22Rv1 (cell line): ENCODE data around the gene ESYT1.
A peak's percentile ranks its signal among the peaks of the same experiment; 100 is the strongest.

Experiments
- H3K27ac ChIP-seq: fragments of 450-650 bp; 2 replicates; pipeline ENCODE4 v1.5.1; 2017
- CTCF ChIP-seq: fragments of 450-650 bp; IDR thresholded peaks from 2 replicates; pipeline ENCODE4 v1.5.1; 2017; ENCODE audit warnings: mild to moderate bottlenecking
- ZFX ChIP-seq: fragments of 450-650 bp; IDR thresholded peaks from 2 replicates; pipeline ENCODE4 v1.6.1; 2017; ENCODE audit warnings: antibody characterized with exemption, borderline replicate concordance

Gene ESYT1

GRCh38 chr12:56116267-56117081 is 11.6 kb upstream of the ESYT1 start, which contains the start of gene RPL41:
RPL41 (plus strand) TSS chr12:56116633.
- TF ChIP-seq CTCF (no peak), ZFX (no peak)
- peak within 1 kb of the TSS; percentile 99 for H3K27ac ChIP-seq

- peak overlapping the region; percentile 99 for H3K27ac ChIP-seq
Measured at GRCh38 chr12:56117082-56117706, 10.9 kb upstream of the ESYT1 start.

GRCh38 chr12:56117778-56118687 is 10.0 kb upstream of the ESYT1 start, which contains the start of gene ZC3H10:
ZC3H10 (plus strand) TSS chr12:56118266; CDS start chr12:56120563, 2,297 bp downstream.
- TF ChIP-seq ZFX (no peak), CTCF (peak; percentile 86)
- H3K27ac ChIP-seq: peak within 1 kb of the TSS; percentile 99

DNA sequence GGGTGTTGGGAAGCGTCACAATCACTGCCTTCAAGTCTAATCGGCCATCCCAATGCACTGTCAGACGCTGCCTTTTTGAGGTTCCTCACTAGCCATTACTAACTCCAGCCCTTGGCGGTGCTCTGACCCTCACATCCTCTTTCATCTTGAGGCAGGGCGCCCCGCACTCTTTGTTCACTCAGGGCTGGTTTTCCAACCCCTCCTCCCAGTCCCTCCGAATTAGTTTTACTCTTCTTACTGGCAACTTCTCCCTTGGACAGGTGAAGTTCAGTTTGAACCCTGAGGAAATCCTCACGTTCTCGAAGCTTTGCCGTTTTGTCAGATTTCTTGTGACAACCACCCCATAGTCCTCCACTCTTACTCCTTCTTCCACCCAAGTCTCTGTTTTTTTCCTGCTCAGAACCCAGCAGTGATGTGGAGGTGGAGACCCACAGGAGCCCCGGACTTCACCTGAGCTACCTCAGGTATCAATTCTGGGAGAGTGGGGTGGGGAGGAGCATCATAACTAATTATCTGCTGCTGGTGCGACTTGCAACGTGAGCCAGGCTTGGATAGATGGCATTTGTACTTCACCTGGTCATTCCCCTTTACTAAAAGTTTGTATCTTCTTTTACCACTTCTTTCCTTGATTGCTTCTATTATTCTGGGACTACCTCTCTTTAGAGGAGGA is 9.2 kb upstream of the ESYT1 start:
- no peak for TF ChIP-seq CTCF
- TF ChIP-seq ZFX: no peak
- H3K27ac ChIP-seq: peak overlapping the region; percentile 99

DNA sequence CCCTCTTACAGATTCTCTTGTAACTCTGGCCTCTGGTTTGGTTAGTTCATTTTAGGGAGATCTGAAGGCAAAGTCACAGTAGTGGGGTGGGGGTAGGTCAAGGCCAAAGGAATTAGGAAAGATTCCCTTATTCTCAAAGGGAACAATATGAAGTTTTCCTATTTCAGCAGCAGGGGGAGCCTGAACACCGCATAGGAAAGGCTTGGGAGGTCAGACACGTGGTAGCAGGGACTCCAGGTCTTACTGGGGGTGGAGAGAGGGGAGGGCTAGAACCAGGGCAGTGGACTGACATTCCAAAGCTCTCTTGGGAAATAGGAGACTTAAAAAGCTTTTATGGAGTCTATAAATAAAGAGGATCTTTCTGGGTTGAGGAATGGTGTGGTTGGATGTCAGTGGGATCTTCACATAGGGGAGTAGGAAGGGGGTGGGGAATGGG is 8.7 kb upstream of the ESYT1 start:
- peak overlapping the region; percentile 99 for H3K27ac ChIP-seq
- TF ChIP-seq ZFX (no peak), CTCF (peak; percentile 98)

DNA sequence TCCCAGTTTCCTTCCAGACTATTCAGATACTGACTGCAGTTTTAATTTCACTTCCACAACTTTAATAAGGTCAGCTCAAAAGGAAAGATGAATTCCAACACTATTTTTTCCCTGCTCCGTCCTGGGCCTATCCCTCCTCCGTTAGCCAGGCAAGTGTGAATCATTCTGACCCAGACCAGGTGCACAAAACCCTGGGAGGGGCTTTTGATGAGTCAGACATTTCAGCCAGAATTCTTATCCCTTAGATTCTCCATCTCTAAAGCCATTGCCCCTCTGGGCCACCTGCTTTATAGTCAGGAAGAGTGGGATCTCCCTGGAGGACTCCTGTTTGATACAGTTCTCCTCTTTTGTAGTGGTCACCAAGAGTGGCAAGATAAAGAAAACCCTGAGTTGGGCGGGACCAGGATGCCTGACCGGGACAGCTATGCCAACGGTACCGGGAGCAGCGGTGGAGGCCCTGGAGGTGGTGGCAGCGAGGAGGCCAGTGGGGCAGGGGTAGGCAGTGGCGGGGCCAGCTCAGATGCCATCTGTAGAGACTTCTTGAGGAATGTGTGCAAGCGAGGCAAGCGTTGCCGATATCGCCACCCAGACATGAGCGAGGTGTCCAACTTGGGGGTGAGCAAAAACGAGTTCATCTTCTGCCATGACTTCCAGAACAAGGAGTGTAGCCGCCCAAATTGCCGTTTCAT is 7.8 kb upstream of the ESYT1 start:
- TF ChIP-seq ZFX (no peak), CTCF (no peak)
- peak overlapping the region; percentile 99 for H3K27ac ChIP-seq
